GM18511 (cell line): ENCODE data around the gene CA4.
"Not testable (repeated sequence)": the region's sequence is repeated elsewhere in the genome, so short reads cannot be mapped to it uniquely, and the experiment has no call there.

Source experiments
- ATAC-seq: cut with Tn5 transposase; IDR thresholded peaks from one replicate; pipeline ENCODE4 v1.9.1; 2021; ENCODE audit warnings: mild to moderate bottlenecking, moderate library complexity; ENCODE audit not compliant: unreplicated experiment

CA4 gene

GRCh38 chr17:60149691-60150582 is at the start of gene CA4:
CA4 (plus strand) TSS chr17:60149973; CDS start chr17:60150035, 62 bp downstream.
- ATAC-seq, result no peak

- not testable (repeated sequence) for ATAC-seq
These were observed 49.2 kb upstream of the CA4 start for GRCh38 chr17:60100577-60100976.

GRCh38 chr17:60102015-60102631 is 47.6 kb upstream of the CA4 start:
- peak; percentile 13 for ATAC-seq

- ATAC-seq, result peak; percentile 66
These were observed 47.1 kb upstream of the CA4 start for GRCh38 chr17:60102632-60103096.

GRCh38 chr17:60103957-60104356 is 45.8 kb upstream of the CA4 start:
- no peak for ATAC-seq

GRCh38 chr17:60106340-60107059 is 43.3 kb upstream of the CA4 start:
- ATAC-seq, result no peak

GRCh38 chr17:60107526-60108257 is 42.1 kb upstream of the CA4 start:
- ATAC-seq, result no peak

GRCh38 chr17:60108309-60108708 is 41.5 kb upstream of the CA4 start:
- not testable (repeated sequence) for ATAC-seq

GRCh38 chr17:60108712-60109111 is 41.1 kb upstream of the CA4 start:
- no peak for ATAC-seq

- no peak for ATAC-seq
These were observed 40.6 kb upstream of the CA4 start for GRCh38 chr17:60109161-60109560.

GRCh38 chr17:60110586-60110985 is 39.2 kb upstream of the CA4 start:
- no peak for ATAC-seq

GRCh38 chr17:60111661-60112060 is 38.1 kb upstream of the CA4 start:
- ATAC-seq, result not testable (repeated sequence)

GRCh38 chr17:60115364-60115763 is 34.4 kb upstream of the CA4 start:
- ATAC-seq, result not testable (repeated sequence)

GRCh38 chr17:60116196-60116595 is 33.6 kb upstream of the CA4 start:
- not testable (repeated sequence) for ATAC-seq

GRCh38 chr17:60119162-60119561 is 30.6 kb upstream of the CA4 start:
- not testable (repeated sequence) for ATAC-seq

GRCh38 chr17:60119807-60120748 is 29.7 kb upstream of the CA4 start:
- not testable (repeated sequence) for ATAC-seq

GRCh38 chr17:60127068-60128064 is 22.4 kb upstream of the CA4 start:
- no peak for ATAC-seq

GRCh38 chr17:60128171-60128859 is 21.5 kb upstream of the CA4 start:
- ATAC-seq, result no peak
